HG02588 (cell line): Measurements from ENCODE around the gene ALOX5.
A peak's percentile ranks its signal among the peaks of the same experiment; 100 is the strongest.
"Not testable (repeated sequence)": the region's sequence is repeated elsewhere in the genome, so short reads cannot be mapped to it uniquely, and the experiment has no call there.

Experiments used
- ATAC-seq: cut with Tn5 transposase; IDR thresholded peaks from one replicate; pipeline ENCODE4 v1.9.1; 2021; ENCODE audit warnings: mild to moderate bottlenecking, moderate library complexity; ENCODE audit not compliant: unreplicated experiment

ALOX5 gene

DNA sequence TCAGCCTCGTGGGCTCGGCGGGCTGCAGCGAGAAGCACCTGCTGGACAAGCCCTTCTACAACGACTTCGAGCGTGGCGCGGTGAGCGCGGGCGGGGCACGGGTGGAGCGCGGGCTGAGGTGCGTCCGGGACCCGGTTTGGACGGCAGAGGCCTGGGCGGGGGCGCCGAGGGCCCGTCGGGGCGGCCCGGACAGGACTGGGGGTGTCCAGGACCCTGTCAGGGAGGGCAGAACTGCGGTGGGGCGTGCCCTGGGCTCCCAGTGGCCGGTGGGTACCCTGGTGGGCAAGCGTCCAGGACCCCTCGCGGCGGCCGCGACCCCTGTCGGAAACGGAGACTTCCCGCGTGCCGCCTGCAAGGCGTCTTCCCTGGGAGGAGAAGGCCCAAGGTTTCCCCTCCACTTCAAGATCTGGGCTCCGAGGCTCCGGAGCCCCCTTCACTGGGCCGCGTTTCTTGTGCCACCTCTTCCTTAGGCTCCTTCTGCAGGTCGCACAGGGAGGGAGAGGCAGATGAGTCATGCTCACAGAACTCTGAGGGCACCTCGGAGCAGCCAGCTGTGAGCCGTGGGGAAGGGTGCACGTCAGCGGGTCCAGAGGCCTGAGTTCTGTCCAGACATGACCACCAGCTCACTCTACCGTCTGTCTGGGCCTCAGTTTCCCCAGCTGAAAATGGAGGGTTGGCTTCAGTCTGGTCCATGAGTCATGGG, 485 bp downstream of the ALOX5 start:
- ATAC-seq: peak; percentile 20

- no peak for ATAC-seq
Measured at GRCh38 chr10:45375101-45375500, 1.1 kb downstream of the ALOX5 start.

DNA sequence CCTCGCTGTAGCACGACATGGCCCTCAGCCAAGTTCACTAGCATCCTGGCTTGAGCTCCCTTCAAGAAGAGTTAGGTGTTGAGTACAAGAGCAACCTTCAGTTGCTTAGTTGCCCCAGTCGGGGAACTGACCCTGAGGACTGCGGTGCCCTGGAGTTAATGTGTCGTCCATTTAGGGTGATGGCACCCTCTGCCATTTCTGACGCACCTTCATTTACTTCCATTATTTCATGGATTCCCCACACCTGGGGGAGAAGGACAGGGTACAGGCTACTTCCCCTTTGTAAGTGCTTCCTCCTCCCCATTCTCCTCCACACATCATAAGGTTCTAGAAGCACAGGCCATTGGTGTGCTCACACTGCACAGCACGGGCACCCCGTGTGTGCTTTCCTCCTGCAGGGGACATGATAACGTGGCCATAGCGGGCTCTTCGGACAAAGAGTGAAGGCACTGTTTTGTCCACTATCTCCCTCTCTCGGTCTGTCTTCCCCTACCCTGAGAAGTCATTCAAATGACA, 1.8 kb downstream of the ALOX5 start:
- no peak for ATAC-seq

- ATAC-seq: no peak
Measured at GRCh38 chr10:45376371-45376801, 2.4 kb downstream of the ALOX5 start.

- no peak for ATAC-seq
Measured at GRCh38 chr10:45377321-45377720, 3.3 kb downstream of the ALOX5 start.

GRCh38 chr10:45377858-45378257, 3.8 kb downstream of the ALOX5 start:
- ATAC-seq: no peak

DNA sequence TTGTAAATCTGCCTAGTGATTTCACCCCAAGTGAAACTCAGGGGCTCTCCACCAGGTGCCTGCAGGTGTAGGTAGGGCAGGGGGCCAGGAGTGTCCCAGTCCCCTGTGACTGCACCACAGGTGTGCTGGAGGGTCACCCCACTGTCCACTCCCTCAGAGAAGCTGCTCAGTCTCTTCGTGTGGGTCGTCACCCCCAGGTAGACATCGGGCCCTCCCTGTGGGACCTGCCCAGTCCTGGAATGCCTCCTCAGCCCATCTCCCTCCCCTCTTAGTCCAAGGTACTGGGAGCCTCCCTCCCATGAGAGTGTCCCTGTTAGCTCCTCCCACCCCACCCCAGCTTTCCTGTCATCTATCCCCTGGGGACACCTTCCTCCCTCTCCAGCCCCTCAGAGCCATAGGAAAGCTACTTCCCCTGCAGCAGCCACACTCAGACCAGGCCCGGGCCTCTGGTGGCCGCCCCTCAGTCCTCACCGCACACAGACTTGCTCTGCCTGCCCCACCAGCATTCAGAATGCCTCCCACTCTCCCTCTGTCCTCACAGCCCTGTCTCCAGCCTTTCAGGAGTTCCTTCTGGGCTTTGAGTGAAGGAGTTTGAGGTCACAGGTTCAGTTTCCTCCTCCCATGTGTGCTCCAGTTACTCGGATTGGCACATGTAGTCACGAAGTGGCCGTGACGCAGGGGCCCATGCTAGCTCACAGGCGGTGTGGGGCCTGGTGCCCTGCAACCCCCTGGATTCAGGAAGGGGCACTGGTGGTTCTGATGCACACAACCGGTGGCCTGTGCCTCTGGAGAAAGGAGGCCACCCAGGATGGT, 5.1 kb downstream of the ALOX5 start:
- ATAC-seq: no peak

GRCh38 chr10:45379891-45380540, 6.0 kb downstream of the ALOX5 start:
- no peak for ATAC-seq

DNA sequence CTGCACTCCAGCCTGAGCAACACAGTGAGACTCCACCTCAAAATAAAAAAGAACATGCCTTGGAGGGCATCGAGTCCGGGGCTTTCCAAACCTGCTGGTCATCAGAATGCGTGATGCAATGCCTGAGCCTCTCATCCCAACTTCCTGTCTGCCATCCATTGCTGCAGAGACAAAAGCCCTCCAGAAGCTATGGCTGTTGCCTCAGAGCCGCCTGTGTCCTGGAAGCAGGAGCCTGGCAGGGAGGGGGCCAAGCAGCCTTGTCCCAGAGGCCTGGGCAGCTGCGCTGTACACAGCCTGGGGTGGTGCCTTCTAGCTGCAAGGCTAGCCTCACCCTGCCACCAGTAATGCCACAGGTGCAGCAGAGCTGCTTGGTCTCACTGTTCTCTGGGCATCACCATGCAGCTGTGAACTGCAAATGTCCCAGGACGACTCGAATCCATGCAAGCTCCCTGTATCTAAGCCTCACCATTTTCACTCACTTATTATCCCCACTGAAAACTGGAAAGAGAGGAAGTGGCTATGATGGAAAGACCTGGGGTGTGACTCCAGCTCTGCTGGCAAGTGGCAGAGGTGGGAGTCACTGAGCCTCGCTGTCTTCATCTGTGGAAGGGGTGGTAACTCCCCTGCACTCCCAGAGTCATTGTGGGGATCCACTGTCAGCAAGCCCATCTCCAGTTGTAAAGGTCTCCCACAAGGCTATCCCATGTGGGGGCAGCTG, 7.0 kb downstream of the ALOX5 start:
- no peak for ATAC-seq

DNA sequence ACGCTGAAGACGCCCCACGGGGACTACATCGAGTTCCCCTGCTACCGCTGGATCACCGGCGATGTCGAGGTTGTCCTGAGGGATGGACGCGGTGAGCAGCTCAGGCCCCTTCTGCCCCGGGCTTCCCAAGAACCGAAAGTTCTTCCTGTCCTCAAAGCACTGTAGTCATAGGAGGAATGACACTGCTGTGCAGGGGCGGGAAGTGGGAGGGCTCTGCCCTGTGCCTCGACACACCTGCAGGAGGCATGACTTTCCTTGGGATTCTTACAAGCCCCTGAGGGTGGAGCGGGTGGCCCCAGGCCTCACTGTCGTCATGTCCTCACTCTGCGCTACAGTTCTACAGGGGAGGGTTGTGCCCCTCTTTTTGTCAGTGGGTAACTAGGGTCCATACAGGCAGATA, 8.6 kb downstream of the ALOX5 start:
- no peak for ATAC-seq

DNA sequence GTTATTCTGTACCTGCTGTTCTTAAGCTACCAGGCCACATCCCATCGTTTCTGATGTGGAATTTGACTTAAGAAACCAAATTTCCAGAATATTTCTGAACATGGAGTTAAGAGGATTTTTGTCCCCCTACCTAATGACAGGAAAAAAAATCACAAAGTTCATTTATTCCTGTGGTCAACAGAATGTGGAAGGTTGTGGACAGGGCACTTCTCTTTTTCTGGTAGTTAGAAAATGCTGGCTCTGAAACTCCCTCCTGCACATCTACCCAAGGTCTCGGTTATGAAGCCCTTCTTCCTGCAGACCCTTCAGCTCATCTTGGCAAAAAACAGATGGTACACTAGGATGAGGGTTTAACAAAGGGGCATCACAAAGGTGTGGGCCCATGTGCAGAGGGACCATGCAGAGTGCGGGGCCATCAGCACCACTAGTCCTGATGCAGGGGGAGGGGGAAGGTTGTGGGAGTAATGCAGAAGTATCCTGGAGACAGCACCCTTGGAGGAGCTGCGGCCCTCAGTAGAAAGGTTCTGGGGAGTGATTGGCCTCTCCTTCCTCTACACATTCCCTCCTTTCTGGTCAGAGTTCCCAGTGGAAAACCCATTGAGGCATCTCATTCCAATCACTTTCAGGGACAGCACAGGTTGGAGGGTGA, 9.8 kb downstream of the ALOX5 start:
- ATAC-seq: no peak

DNA sequence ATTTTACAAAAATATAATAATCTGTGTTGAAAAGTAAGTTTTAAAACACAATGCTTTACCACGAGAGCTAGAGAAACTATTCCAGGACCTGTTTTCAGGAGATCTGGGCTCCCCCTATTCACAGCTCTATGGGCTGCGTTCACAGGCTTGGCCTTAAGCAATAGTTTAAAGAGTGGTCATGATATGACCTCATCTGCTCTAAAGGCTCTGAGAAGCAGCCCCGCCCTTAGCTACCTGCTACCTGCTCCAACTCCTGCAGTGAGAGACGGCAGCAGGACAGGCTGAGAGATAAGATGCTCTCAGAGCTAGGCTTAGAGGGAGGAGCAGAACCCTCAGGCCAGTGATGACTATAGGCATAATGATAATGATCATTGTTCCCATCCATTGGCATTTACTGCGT, 12.6 kb downstream of the ALOX5 start:
- ATAC-seq: no peak

DNA sequence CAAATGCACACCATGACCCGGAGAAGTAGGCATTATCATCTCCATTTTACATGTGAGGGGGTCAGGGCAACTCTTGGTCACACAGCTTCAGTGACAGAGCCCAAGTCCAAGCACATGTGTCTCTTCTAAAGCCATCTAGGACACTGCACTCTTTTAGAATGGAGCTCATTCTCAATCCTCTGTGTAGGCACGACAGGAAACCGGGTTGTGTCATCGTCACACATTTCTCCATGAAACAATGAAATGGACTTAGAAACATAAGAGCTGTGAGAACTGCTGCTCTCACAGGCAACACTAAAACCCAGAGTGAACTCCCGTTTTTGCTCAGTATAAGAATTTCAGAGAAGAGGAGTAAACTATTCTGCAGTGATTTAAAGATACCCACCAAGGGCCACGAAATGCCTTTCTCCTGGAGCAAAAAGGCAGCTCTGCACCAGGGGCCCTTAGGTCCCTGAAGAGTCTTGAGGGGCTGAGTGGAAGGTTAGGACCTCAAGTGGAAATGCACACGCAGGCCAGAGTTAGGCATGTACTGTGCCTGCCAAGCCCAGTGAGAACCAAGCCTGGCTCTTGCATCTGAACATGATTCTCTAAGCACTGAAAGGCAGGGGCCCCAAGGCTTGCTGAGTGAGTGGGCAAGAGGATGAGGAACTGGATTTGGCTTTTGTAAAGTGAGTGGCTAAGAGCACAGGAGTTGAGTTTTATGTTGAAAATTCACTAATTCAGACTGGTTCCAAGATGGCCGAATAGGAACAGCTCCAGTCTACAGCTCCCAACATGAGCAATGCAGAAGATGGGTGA, 13.3 kb downstream of the ALOX5 start:
- ATAC-seq: no peak

- ATAC-seq: not testable (repeated sequence)
Measured at GRCh38 chr10:45389671-45390070, 15.7 kb downstream of the ALOX5 start.

GRCh38 chr10:45391636-45392035, 17.6 kb downstream of the ALOX5 start:
- ATAC-seq: not testable (repeated sequence)

DNA sequence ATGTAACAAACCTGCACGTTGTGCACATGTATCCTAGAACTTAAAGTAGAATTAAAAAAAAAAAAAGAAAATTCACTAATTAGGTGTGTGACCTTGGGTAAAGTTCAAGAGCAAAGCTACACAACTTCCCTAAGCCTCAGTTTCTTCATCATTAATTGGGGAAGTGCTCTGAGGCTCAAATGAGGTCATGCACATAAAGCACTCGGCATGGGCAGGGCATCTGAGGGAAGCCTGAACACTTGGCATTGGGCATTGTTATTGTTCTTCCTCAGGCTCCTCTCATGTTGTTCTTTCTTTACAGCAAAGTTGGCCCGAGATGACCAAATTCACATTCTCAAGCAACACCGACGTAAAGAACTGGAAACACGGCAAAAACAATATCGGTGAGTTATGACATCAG, 21.5 kb downstream of the ALOX5 start:
- no peak for ATAC-seq

DNA sequence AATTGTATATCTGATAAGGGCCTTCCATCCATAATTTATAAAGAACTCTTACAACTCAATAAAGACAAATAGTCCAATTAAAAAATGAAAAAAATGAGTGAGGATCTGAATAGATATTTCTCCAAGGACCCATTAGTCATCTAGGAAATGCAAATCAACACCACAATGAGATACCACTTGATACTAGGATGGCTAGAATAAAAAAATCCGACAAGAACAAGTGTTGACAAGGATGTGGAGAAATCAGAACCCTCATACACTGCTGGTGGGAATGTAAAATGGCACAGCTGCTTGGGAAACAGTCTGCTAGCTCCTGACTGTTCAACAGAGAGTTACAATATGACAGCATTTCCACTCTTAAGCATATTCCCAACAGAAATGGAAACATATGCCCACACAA, 24.6 kb downstream of the ALOX5 start:
- ATAC-seq: no peak

DNA sequence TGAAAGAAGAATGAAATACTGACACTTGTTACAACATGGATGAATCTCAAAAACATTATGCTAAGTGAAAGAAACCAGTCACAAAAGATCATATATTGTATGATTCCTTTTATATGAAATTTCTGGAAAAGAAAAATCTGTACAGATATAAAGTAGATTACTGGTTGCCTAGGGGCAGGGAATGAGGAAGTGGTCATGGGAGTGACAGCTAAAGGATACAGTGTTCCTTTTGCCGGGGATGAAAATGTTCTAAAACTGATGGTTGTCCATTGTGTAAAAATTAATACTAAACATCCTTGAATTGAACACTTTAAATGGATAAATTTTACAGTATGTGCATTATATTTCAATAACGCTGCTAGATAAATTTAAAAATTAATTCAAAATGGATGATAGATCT, 25.1 kb downstream of the ALOX5 start:
- no peak for ATAC-seq

DNA sequence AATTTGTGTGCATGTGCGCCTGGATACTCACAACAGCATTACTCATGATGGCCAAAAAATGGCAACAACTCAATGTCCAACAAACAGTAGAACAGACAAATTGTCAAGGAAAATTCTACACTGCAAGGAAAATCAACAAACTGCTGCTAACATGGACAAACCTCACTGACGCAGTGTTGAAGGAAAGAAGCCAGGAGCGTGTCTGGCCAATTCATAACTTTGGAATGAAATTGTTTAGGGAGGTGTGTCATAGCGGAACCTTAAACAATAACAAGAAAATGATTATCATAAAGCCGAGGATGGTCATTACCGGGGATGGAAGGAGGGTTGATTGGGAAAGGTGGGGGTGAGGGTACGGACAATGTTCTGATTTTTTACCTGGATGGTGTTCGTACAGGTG, 29.1 kb downstream of the ALOX5 start:
- no peak for ATAC-seq
